Erythroblast (primary cell): ENCODE results near the gene KCNN4.
"Not testable (repeated sequence)": the region's sequence is repeated elsewhere in the genome, so short reads cannot be mapped to it uniquely, and the experiment has no call there.

Source experiments
- DNase-seq, 2 experiments: peaks; one replicate each; lab custom pipeline; 2025; lab: John Stamatoyannopoulos, UW
- GATA1 ChIP-seq: IDR thresholded peaks from 2 replicates; pipeline ENCODE4 v1.6.1; 2011; ENCODE audit warnings: low read depth, mild to moderate bottlenecking, control low read depth, low read length, moderate library complexity
- POLR2A ChIP-seq: IDR thresholded peaks from 2 replicates; pipeline ENCODE4 v1.6.1; 2011; ENCODE audit warnings: mild to moderate bottlenecking, low read length

Gene KCNN4

DNA sequence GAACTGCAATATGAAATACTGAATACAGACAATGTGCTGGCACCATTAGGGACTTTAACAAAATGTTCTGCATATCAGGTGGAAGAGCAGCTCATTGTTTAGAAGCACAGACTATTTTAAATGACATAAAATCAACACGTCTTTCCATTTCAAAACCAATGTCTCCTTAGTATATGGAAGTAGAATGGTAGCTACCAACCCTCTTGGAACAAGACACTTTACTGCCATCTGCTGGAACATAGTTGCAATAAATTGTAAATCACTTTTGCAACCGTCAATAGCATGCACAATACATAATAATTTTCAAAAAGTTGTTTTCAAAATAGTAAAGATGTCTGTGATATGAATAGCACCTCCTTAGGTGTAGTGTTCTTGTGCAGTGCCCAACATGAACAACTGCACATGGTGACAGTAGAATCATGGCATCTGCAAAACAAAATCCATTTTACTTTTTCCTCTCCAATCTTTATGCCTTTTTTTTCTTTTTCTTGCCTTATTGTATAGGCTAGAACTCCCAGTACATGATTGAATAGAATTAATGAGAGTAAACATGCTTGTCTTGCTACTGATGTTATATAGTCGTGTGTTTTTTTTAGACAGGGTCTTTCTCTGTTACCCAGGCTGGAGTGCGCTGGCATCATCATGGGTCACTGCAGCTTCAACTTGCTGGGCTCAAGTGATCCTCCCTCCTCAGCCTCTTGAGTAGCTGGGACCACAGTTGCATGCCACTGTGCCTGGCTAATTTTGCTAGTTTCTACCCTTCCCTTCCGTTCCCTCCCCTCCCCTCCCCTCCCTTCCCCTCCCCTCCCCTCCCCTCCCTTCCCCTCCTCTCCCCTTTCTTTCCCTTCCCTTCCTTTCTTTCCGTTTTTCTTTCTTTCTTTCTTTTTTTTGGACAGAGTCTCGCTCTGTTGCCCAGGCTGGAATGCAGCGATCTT lies 29.3 kb upstream of the KCNN4 start:
- TF ChIP-seq GATA1 (no peak), POLR2A (no peak)
- peak; percentile 62 to 74 for DNase-seq

DNA sequence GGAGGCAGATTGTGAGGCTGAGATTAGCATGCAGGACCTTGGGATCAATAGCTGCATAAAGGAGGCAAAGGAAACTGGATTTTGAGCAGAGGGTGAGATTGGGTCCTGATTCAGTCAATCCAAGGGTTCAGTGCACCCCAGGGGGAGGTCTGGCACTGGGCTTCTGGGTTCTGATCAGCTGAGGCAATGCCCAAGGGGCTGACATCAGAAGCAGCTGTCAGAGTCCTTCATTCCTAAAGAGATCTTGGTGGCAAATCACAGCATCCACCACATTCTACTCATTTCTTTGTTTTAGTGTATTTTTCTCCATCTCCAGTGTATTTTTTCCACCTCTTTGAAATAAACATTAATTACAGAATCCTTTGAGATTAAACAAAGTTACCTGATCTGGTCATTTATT lies 26.9 kb upstream of the KCNN4 start:
- no peak for TF ChIP-seq POLR2A
- no peak for DNase-seq

DNA sequence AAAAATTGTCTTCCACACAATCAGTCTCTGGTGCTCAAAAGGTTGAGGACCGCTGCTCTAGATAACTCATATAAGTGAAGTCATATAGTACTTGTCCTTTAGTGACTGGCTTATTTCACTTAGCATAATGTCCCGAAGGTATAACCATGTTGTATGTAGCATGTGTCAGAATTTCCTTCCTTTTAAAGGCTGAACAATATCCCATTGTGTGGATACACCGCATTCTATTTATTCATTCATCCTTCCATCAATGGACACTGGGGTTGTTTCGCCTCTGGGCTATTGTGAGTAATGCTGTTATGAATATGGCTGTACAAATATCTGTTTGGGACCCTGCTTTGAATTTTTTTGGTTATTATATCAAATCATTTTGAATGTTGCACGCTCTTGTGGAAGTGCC lies 26.1 kb upstream of the KCNN4 start:
- TF ChIP-seq POLR2A = no peak
- no peak for TF ChIP-seq GATA1
- no peak for DNase-seq

DNA sequence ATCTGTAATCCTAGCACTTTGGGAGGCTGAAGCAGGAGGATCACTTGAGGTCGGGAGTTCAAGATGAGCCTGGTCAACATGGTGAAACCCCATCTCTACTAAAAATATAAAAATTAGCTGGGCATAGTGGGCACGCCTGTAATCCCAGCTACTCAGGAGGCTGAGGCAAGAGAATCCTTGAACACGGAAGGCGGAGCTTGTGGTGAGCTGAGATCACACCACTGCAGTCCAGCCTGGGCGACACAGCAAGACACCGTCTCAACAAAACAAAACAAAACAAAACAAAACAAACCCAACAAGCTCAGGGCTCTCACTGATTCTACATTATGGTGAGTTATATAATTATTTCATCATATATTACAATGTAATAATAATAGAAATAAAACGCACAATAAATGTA lies 25.6 kb upstream of the KCNN4 start:
- DNase-seq = not testable (repeated sequence)

DNA sequence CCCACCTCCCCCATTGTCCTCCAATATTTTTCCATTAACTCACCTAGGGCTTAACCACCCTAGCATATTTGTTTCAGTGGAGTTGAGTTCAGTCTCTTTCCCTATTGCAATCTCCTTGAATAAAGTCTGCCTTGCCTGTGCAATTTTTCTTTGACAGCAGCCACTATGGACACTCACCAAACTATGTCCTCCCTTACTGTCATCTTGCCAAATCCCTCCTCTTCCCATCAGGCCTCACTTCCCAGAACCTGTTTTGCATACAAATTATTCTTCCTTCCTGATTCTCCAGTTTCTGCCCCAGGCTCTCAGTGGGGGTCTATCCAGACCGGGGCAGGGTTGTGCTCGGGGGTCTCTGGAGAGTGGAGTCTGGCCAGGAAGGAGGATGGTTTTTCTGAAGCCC lies 23.7 kb upstream of the KCNN4 start:
- DNase-seq = no peak
- TF ChIP-seq GATA1 = no peak
- TF ChIP-seq POLR2A = no peak

DNA sequence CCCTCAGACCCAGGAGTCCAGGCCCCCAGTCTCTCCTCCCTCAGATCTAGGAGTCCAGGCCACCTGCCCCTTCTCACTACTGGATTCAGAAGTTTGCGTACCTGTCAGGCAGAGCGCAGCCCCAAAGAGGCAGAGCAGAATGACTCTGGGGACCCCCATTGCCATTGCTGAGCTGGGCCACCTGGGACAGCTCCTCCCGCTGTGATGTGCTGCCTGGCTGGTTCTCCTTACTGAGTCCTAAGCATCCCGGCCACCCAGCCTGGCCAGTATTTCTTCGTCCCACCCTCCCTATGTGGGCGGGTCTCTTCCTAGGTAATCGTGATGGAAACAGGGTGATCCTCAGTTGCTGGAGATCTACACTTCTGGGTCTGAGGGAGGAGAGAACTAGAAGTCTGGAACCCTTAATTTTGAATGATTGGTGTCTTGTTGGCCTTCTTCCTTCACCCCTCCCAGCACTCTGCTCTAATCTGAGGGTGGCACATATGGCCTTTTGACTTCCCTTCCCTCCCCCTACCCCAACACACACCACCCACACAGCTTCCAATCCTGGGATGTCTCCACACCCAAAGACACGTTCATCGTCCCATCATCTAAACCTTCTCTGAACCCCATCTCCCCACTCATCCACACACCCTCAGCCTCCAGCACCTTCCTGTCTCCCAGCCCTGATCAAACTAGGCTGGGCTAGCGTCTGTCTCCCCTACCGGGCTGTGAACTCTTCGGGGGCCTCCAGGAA lies 21.6 kb upstream of the KCNN4 start, which contains the start of gene LYPD5:
TSS of gene LYPD5 (minus strand) at position 232 of the 736 bp plus-strand sequence. CDS start at position 165, 67 bp downstream.
- TF ChIP-seq POLR2A (no peak), GATA1 (no peak)
- DNase-seq = no peak

DNA sequence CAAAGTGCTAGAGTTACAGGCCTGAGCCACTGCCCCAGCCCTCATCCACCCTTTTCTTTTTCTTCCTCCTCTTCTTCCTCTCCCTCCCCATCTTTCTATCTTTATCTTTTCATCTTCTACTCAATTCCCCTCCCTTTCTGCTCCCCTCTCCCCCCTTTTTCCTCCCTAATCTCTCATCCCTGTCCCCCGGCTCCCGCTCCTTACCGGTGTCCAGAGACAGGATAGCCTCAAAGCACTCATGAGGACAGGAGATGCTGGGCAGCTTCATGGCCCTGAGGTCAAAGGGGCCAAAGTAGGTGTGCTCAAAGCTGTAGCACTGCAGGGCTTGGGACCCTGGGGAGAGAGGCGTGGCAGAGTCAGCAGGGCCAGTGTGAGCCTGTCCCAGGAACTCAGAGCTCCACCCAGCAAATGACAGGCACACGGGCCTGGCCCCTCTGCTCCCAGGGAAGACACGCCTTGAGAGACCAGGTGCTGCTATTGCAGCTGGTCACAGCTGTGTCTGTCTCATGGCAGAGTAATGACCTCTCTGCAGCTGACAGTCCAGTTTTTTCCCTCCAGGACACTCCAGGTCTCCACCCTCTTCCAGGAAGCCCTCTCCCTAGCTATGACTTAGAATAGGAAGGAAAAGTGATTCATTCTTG lies 18.8 kb upstream of the KCNN4 start:
- no peak for TF ChIP-seq POLR2A
- TF ChIP-seq GATA1 = no peak
- DNase-seq = no peak

DNA sequence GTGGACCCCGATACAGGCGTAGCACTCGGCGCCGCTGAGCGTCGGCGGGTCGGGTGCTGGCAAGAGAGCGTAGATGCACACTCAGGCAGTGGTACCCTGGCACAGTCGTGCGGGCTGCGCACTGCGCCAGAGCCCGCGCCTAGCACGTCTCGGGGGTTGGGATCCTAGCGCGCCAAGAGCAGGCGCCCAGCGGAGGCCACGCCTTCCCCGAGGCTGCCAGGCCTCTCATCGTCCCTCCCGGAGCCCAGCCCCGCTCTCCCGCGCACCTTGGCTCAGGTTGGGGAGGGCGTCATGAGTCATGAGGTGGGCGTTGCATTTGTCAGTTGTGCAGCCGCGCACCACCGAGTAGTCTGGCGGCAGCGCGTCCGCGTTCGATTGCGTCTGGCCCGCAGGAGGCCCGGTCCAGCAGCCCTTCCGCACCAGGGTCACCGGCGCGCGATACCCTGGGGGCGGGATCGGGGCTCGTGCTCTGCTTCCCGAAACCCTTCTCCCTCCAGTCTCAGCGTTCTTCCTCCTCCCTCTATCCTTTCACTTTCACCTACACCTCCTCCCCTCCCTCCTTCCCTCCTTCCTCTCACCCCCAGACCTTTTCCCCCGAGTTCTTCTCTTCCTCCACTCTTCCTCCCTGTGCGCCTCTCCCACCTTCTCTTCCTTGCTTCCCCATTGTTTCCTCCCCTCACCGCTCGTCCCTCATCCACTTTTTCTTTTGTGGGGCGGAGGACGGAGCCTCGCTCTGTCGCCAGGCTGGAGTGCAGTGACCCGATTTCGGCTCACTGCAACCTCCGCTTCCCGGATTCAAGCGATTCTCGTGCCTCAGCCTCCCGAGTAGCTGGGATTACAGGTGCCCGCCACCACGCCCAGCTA lies 18.0 kb upstream of the KCNN4 start:
- no peak for TF ChIP-seq POLR2A
- TF ChIP-seq GATA1 = no peak
- DNase-seq = peak; percentile 32 to 38

DNA sequence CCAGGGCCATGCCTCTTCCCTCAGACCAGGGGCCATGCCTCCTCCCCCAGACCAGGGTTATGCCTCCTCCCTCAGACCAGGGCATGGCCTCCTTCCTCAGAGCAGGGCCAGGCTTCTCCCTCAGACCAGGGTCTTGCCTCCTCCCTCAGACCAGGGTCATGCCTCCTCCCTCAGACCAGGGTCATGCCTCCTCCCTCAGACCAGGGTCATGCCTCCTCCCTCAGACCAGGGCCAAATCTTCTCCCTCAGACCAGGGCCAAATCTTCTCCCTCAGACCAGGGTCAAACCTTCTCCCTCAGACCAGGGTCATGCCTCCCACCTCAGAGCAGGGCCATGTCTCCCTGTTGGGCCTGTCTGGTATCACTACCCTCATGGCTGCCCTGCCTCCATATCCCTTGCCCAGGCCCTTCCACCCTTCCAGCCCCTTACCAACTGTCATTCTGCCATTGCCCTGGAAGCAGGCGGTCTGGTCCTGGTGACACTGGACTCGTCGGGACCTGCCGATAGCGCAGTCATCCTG lies 17.3 kb upstream of the KCNN4 start:
- peak in 1 of 2 experiments; percentile 19 for DNase-seq
- no peak for TF ChIP-seq POLR2A
- TF ChIP-seq GATA1 = no peak

DNA sequence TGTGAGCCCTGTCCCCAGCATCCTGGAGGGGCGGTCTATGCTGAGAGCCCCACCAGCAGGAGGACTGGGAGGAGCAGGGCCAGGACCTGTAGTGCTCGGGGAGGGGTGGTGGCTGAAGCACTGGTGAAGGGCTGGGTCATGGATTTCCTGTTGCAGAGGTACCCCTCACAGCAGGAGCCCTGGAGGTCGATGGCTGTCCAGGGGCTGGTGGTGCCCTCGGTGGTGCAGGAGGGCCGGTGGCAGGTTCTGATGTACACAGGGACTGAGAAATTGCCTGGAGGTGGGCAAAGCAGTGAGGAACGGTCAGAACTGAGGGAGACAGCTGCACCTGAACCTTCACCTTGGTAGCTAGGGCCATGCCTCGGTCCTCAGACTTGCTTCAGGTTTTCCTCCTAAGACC lies 16.8 kb upstream of the KCNN4 start:
- TF ChIP-seq GATA1 (no peak), POLR2A (no peak)
- no peak for DNase-seq

DNA sequence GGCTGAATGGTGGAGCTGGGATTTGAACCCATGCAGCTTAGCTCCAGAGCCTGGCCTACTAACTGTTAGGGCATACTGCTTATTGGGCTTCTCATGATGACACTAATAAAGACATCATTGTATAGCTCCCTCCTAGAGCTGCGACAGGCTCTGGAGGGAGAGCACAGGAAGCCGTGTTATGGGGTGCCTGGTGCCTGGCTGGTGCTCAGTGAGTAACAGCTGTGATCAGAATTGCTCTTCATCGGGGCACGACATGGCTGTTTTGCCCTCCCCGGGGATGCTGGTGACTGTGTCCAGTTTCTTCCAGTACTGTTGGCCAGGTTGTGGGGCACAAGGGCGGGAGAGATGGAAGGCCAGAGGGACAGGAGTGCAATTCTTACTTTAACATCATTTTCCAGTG lies 16.3 kb upstream of the KCNN4 start:
- no peak for TF ChIP-seq POLR2A
- TF ChIP-seq GATA1 = no peak
- no peak for DNase-seq

DNA sequence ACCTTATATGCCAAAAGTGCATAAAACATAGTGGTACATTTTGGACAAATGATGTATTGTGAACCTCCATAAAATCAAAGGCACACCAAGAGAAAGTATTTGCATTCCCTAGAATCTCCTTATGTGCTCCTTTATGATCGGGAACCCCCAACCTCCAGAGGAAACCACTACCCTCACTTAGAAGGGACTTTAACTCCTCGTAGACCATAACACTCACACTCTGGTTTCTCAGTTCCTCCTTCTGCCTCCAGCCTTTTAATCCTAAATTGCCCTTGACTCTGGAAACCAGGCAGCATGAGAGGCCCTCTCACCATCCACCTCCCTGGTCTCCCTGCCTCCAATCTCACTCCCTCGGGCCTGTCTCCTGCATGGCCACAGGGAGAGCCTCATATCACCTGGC lies 9.8 kb upstream of the KCNN4 start:
- no peak for DNase-seq
- no peak for TF ChIP-seq POLR2A
- no peak for TF ChIP-seq GATA1

DNA sequence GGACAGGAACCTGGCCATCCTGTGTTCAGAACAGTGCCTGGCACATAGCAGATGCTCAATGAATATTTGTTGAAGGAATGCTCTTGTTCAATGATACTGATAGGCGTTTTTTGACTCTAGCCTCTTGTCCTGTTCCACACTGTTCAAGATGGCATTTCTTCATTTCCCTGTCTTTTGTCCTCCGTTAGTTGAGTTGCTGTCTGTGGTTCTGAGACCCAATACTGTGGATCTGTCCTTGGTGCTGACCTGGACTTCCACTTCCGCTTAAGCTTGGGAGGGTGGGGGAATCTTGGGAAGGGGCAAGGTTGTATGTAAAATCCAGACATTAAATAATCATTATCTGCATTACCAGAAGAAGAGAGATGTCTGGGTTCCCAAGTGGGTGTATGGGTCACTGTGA lies 8.3 kb upstream of the KCNN4 start:
- TF ChIP-seq POLR2A = no peak
- TF ChIP-seq GATA1 = no peak
- peak; percentile 48 to 56 for DNase-seq

DNA sequence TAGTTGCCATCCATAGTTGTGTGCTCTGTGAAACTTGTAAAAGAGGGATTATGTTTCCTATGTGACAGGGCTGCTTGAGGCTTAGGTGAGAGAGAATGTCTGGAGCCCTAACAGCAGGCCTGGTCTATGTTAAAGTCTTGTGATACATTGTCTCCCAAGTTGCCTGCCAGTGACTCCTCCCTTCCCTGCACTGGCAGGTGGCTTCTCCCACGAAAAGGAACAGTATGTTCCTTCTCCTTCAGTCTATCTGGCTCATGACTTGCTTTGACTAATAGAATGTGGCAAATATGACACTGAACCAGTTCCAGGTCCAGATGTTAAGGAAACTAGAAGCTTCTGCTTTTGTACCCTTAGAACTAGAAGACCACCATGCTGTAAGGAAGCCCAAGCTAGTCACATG lies 5.9 kb upstream of the KCNN4 start:
- DNase-seq = no peak
- TF ChIP-seq GATA1 = no peak
- no peak for TF ChIP-seq POLR2A
